SH-SY5Y (cell line): ENCODE measurements around the gene OLFM1.

Experiments used
- GATA2 ChIP-seq: IDR thresholded peaks from 2 replicates; pipeline ENCODE4 v1.6.1; 2011; ENCODE audit warnings: mild to moderate bottlenecking, low read depth, low read length
- GATA3 ChIP-seq: IDR thresholded peaks from 2 replicates; pipeline ENCODE4 v1.6.1; 2011; ENCODE audit warnings: low read depth, mild to moderate bottlenecking, low read length, moderate library complexity

GRCh38 chr9:135066291-135066690 lies 21.2 kb upstream of the OLFM1 start:
- TF ChIP-seq GATA2 (no peak), GATA3 (no peak)
